Body of pancreas (tissue), 4 donors: ENCODE data around the gene LRFN3. TPM values are rescaled to one million over a fixed set of nuclear protein-coding genes. Genes with fewer than 3 reads are reported as not detected.
"Not testable (repeated sequence)": the region's sequence is repeated elsewhere in the genome, so short reads cannot be mapped to it uniquely, and the experiment has no call there.

Source experiments
- ATAC-seq: fragments of 150-250 bp; one replicate; pipeline ENCODE4 v1.9.1; 2016
- DNase-seq, 4 donors: peaks; one replicate each; pipeline ENCODE4 v3.0.0-alpha.2; 2019
- H3K27ac ChIP-seq, 4 donors: fragments of 200-600 bp; sonication (generic); 1 replicate in 3 of 4; 2 replicates in 1 of 4; pipeline versions ENCODE4 v1.5.1 to v1.6.1; 2016 to 2019; ENCODE audit warnings: mild to moderate bottlenecking in 1 of 4, mixed read lengths in 1 of 4, moderate library complexity in 1 of 4
- H3K27me3 ChIP-seq, 2 donors: fragments of 200-600 bp; sonication (generic); one replicate each; pipeline ENCODE4 v1.6.0; 2016; ENCODE audit warnings: mild to moderate bottlenecking in 1 of 2
- H3K36me3 ChIP-seq, 2 donors: fragments of 200-600 bp; sonication (generic); replicated peaks in 1 of 2; 2 replicates each; pipeline ENCODE4 v1.5.1; 2016; ENCODE audit warnings: low read depth in 2 of 2; ENCODE audit not compliant: insufficient read depth in 1 of 2
- H3K4me1 ChIP-seq: fragments of 200-600 bp; sonication (generic); one replicate; pipeline ENCODE4 v1.6.0; 2016
- H3K4me3 ChIP-seq, 2 donors: fragments of 200-600 bp; sonication (generic); 1 replicate in 1 of 2; 2 replicates in 1 of 2; pipeline ENCODE4 v1.5.1; 2016 to 2019
- H3K9me3 ChIP-seq, 3 donors: fragments of 200-600 bp; sonication (generic); 1 replicate in 2 of 3; 2 replicates in 1 of 3; pipeline ENCODE4 v1.5.1; 2016
- CTCF ChIP-seq, 7 experiments: fragments of 450-650 bp in 4 of 7; fragments of 200-600 bp in 3 of 7; sonication (generic) in 3 of 7; IDR thresholded peaks; one replicate each; pipeline ENCODE4 v1.5.1; 2016 to 2019; ENCODE audit warnings: antibody characterized with exemption in 7 of 7
- POLR2A ChIP-seq, 3 donors: fragments of 450-650 bp; IDR thresholded peaks; one replicate each; pipeline ENCODE4 v1.6.1; 2016; ENCODE audit warnings: antibody characterized with exemption in 3 of 3, mild to moderate bottlenecking in 2 of 3
- WGBS, 2 donors: methylation state at CpG; one replicate each; pipeline ENCODE4 v1.1.5; 2017; 5-methylcytosine and 5-hydroxymethylcytosine counted together
- intact Hi-C: fragments of 100-400 bp; cut with DNase I; formaldehyde crosslinking; loops from one replicate; pipeline ENCODE4 v1.15.1; 2023
- total RNA-seq, 2 donors: library from RNA; depleted of rRNA; stranded (reverse); fragments of >200 nt; gene quantifications; one replicate each; pipeline ENCODE4 v1.1.0, GENCODE V29; 2016

Gene LRFN3
- total RNA-seq, 2 donors from 2014 or later = 13.2 to 14.5 TPM

- 62 to 71% methylated on average over 3 to 6 of the region's 6 CpGs for WGBS, 2 donors
- TF ChIP-seq POLR2A (IDR thresholded peaks at IDR 0.05) = no peak
- no peak for TF ChIP-seq CTCF (IDR thresholded peaks at IDR 0.05)
- Histone ChIP-seq H3K4me3 (no peak overlapping the region), H3K4me1 (peaks cover 21% of the 10 kb centered on the region), H3K27ac (peak overlapping the region in 2 of 4 donors; percentile 2 to 60), H3K9me3 (no peaks in the 10 kb centered on the region), H3K36me3 (no peaks in the 10 kb centered on the region), H3K27me3 (no peaks in the 10 kb centered on the region)
- no peak for ATAC-seq
- no peak for DNase-seq
- intact Hi-C loops = no loop called here
Measured at GRCh38 chr19:35909684-35910035, 26.5 kb upstream of the LRFN3 start.

- H3K9me3 ChIP-seq, H3K4me3 ChIP-seq, H3K27ac ChIP-seq, ATAC-seq, DNase-seq, H3K36me3 ChIP-seq, intact Hi-C loops, H3K27me3 ChIP-seq: not testable (repeated sequence)
- WGBS, 2 donors = 80 to 81% methylated on average over 14 of the region's 14 CpGs
- peaks cover 21% of the 10 kb centered on the region for H3K4me1 ChIP-seq
Measured at GRCh38 chr19:35910355-35910754, 25.8 kb upstream of the LRFN3 start.

- Histone ChIP-seq H3K36me3 (no peaks in the 10 kb centered on the region), H3K9me3 (no peaks in the 10 kb centered on the region), H3K27ac (no peak overlapping the region), H3K4me1 (peaks cover 21% of the 10 kb centered on the region), H3K27me3 (no peaks in the 10 kb centered on the region), H3K4me3 (no peak overlapping the region)
- no peak for DNase-seq
- TF ChIP-seq CTCF (IDR thresholded peaks at IDR 0.05) = no peak
- no peak for TF ChIP-seq POLR2A (IDR thresholded peaks at IDR 0.05)
- intact Hi-C loops = no loop called here
- WGBS, 2 donors = 51 to 56% methylated on average over 3 of the region's 3 CpGs
- no peak for ATAC-seq
Measured at GRCh38 chr19:35911173-35911572, 25.0 kb upstream of the LRFN3 start.

GRCh38 chr19:35911790-35912189 is 24.4 kb upstream of the LRFN3 start:
- peak; percentile 70 for ATAC-seq
- Histone ChIP-seq H3K27ac (no peak overlapping the region), H3K9me3 (no peaks in the 10 kb centered on the region), H3K36me3 (no peaks in the 10 kb centered on the region), H3K4me1 (peaks cover 14% of the 10 kb centered on the region), H3K4me3 (no peak overlapping the region), H3K27me3 (no peaks in the 10 kb centered on the region)
- TF ChIP-seq POLR2A (IDR thresholded peaks at IDR 0.05) (no peak), CTCF (IDR thresholded peaks at IDR 0.05) (no peak)
- WGBS, 2 donors = 50 to 51% methylated on average over 5 of the region's 5 CpGs
- intact Hi-C loops = no loop called here
- peak; percentile 81 to 91 (median 84) for DNase-seq

GRCh38 chr19:35913589-35913988 is 22.6 kb upstream of the LRFN3 start:
- Histone ChIP-seq H3K4me1 (peaks cover 11% of the 10 kb centered on the region), H3K9me3 (no peaks in the 10 kb centered on the region), H3K27ac (peak overlapping the region in 1 of 4 donors; percentile 0), H3K36me3 (no peaks in the 10 kb centered on the region), H3K4me3 (no peak overlapping the region), H3K27me3 (no peaks in the 10 kb centered on the region)
- intact Hi-C loops = no loop called here
- ATAC-seq (no peak), DNase-seq (no peak)
- TF ChIP-seq CTCF (IDR thresholded peaks at IDR 0.05) (no peak), POLR2A (IDR thresholded peaks at IDR 0.05) (no peak)
- 59 to 68% methylated on average over 7 of the region's 7 CpGs for WGBS, 2 donors
